Endothelial cell of umbilical vein (primary cell): ENCODE results near the gene ELAPOR2. TPM values are rescaled to one million over a fixed set of nuclear protein-coding genes. Genes with fewer than 3 reads are reported as not detected.

Source experiments
- BruUV-seq: library from RNA; stranded (reverse); fragments of 400-500 nt; replicated peaks from 2 replicates; lab custom pipeline; 2021; lab: Mats Ljungman, UMichigan
- CTCF ChIA-PET: fragments of 300-600, 350-600 bp; sonication (Branson Sonifier 250); formaldehyde crosslinking; loops from one replicate; lab custom pipeline; 2021; ENCODE audit warnings: antibody characterized with exemption, inconsistent platforms; lab: Charles Lee
- POLR2A ChIA-PET: fragments of 300-600, 350-600 bp; sonication (Branson Sonifier 250); formaldehyde crosslinking; loops from one replicate; lab custom pipeline; 2021; ENCODE audit warnings: antibody characterized with exemption, inconsistent platforms; lab: Charles Lee
- DNase-seq: peaks from one replicate; pipeline ENCODE4 v3.0.0-alpha.2; 2011; ENCODE audit warnings: low read depth, low spot score
- FAIRE-seq: peaks from 2 replicates; lab custom pipeline; 2011; peaks lifted over from hg19 to GRCh38; lab: Jason Lieb, UNC
- H2AFZ ChIP-seq: 2 replicates; pipeline ENCODE4 v1.6.0; 2012; ENCODE audit warnings: low read depth, low read length, control low read depth, inconsistent platforms
- H3K27ac ChIP-seq: 2 replicates; pipeline ENCODE4 v1.5.1; 2011; ENCODE audit warnings: low read depth, mild to moderate bottlenecking, control low read depth, low read length, moderate library complexity; ENCODE audit not compliant: insufficient read depth
- H3K27me3 ChIP-seq, 2 experiments: 2 replicates each; pipeline versions ENCODE4 v1.6.0 to v1.6.1; 2011; ENCODE audit warnings: low read length in 2 of 2, mixed read lengths in 1 of 2; ENCODE audit not compliant: control insufficient read depth in 2 of 2, insufficient read depth in 2 of 2
- H3K36me3 ChIP-seq, 2 experiments: 2 replicates in 1 of 2; 3 replicates in 1 of 2; pipeline ENCODE4 v1.5.1; 2011; ENCODE audit warnings: low read length in 2 of 2, mild to moderate bottlenecking in 1 of 2, moderate library complexity in 1 of 2; ENCODE audit not compliant: control insufficient read depth in 2 of 2, insufficient read depth in 2 of 2; ENCODE audit errors: extremely low read depth in 1 of 2
- H3K4me1 ChIP-seq: 3 replicates; pipeline ENCODE4 v1.5.1; 2011; ENCODE audit warnings: mild to moderate bottlenecking, low read length; ENCODE audit not compliant: control insufficient read depth, insufficient read depth; ENCODE audit errors: extremely low read depth
- H3K4me2 ChIP-seq: 2 replicates; pipeline ENCODE4 v1.6.1; 2011; ENCODE audit warnings: low read length, control low read depth, mixed read lengths; ENCODE audit not compliant: insufficient read depth
- H3K4me3 ChIP-seq, 3 experiments: fragments of 200-600 bp in 1 of 3; sonication (generic), shearing (Covaris generic) in 1 of 3; replicated peaks in 1 of 3; 2 replicates each; pipeline ENCODE4 v1.5.1; 2011 to 2016; ENCODE audit warnings: control low read depth in 3 of 3, low read length in 3 of 3, mild to moderate bottlenecking in 2 of 3, inconsistent platforms in 1 of 3, low read depth in 1 of 3, moderate library complexity in 1 of 3; ENCODE audit not compliant: insufficient read depth in 1 of 3
- H3K79me2 ChIP-seq: 2 replicates; pipeline ENCODE4 v1.6.0; 2012; ENCODE audit warnings: low read length, inconsistent platforms; ENCODE audit not compliant: control insufficient read depth, insufficient read depth
- H3K9ac ChIP-seq: replicated peaks from 2 replicates; pipeline ENCODE3; 2011; ENCODE audit warnings: low read length, control low read depth; ENCODE audit not compliant: insufficient read depth; ENCODE audit errors: extremely low read depth
- H3K9me1 ChIP-seq: replicated peaks from 3 replicates; pipeline ENCODE4 v1.6.0; 2011; ENCODE audit warnings: mild to moderate bottlenecking, low read length; ENCODE audit not compliant: control insufficient read depth, insufficient read depth; ENCODE audit errors: extremely low read depth
- H3K9me3 ChIP-seq: replicated peaks from 2 replicates; pipeline ENCODE4 v1.5.1; 2012; ENCODE audit warnings: low read length, inconsistent platforms; ENCODE audit not compliant: control insufficient read depth, insufficient read depth
- H4K20me1 ChIP-seq: replicated peaks from 2 replicates; pipeline ENCODE3; 2011; ENCODE audit warnings: mild to moderate bottlenecking, low read length; ENCODE audit not compliant: control insufficient read depth, insufficient read depth; ENCODE audit errors: extremely low read depth
- CTCF ChIP-seq, 2 donors: IDR thresholded peaks; 1 replicate in 1 of 2; 2 replicates in 1 of 2; pipeline ENCODE4 v1.5.1; 2011; ENCODE audit warnings: low read length in 2 of 2, mild to moderate bottlenecking in 2 of 2, moderate library complexity in 2 of 2, control low read depth in 1 of 2, inconsistent platforms in 1 of 2, low read depth in 1 of 2; ENCODE audit not compliant: insufficient read depth in 1 of 2; ENCODE audit errors: extremely low read depth in 1 of 2
- EZH2 ChIP-seq: IDR thresholded peaks from 2 replicates; pipeline ENCODE4 v1.6.1; 2012; ENCODE audit warnings: borderline replicate concordance, low read depth, mild to moderate bottlenecking, moderate library complexity, low read length, inconsistent platforms; ENCODE audit not compliant: severe bottlenecking
- GATA2 ChIP-seq: IDR thresholded peaks from 2 replicates; pipeline ENCODE4 v1.7.0; 2011; ENCODE audit warnings: low read depth, mild to moderate bottlenecking, moderate library complexity, mixed read lengths, low read length; ENCODE audit not compliant: insufficient read length, insufficient read depth
- JUN ChIP-seq: IDR thresholded peaks from 2 replicates; pipeline ENCODE4 v1.6.1; 2011; ENCODE audit warnings: borderline replicate concordance, low read depth; ENCODE audit not compliant: insufficient read length, insufficient read depth
- MYC ChIP-seq: IDR thresholded peaks from one replicate; pipeline ENCODE4 v1.6.1; 2011; ENCODE audit warnings: mild to moderate bottlenecking, low read depth, low read length
- POLR2AphosphoS5 ChIP-seq: IDR thresholded peaks from 2 replicates; pipeline ENCODE4 v1.6.1; 2012; ENCODE audit warnings: low read depth, mild to moderate bottlenecking, control low read depth, low read length, moderate library complexity; ENCODE audit not compliant: insufficient read depth
- dilution Hi-C: fragments of 300-500 bp; cut with MboI; formaldehyde crosslinking; loops from one replicate; pipeline ENCODE4 v1.15.0; 2019; ENCODE audit warnings: low sequenced_read_pairs; ENCODE audit not compliant: extremely low pct_ligation_motif_present
- intact Hi-C: fragments of 100-400 bp; cut with micrococcal nuclease; formaldehyde crosslinking; loops from one replicate; pipeline ENCODE4 v1.10.0; 2022
- polyA plus RNA-seq, 4 experiments: library from polyadenylated mRNA; depleted of rRNA in 3 of 4; stranded (reverse) in 3 of 4; unstranded in 1 of 4; fragments of >200 nt; gene quantifications; 2 replicates each; pipeline versions ENCODE4 v1.2.1 to v1.2.3, GENCODE V29; 2011 to 2012; ENCODE audit warnings: missing spikeins in 1 of 4
- total RNA-seq: library from RNA; stranded (reverse); gene quantifications from 2 replicates; pipeline ENCODE4 v1.2.3, GENCODE V29; 2021

The ELAPOR2 gene
- total and polyA plus RNA-seq, 2 donors (not counting 3 experiments of a cell fraction or from before 2014, with no cell fraction given), result 38.2 to 63.5 TPM

GRCh38 chr7:87075671-87076404, 16.4 kb upstream of the ELAPOR2 start:
- no peaks in the 10 kb centered on the region for H3K4me1 ChIP-seq
- H3K9ac ChIP-seq, result no peak overlapping the region
- no peak overlapping the region for H2AFZ ChIP-seq
- intact Hi-C loops (no loop called here), dilution Hi-C loops (no loop called here)
- TF ChIP-seq GATA2 (no peak), POLR2AphosphoS5 (no peak), JUN (no peak), MYC (no peak), EZH2 (no peak), CTCF (IDR thresholded peaks at IDR 0.05; ENCODE audit: extremely low read depth in 1 of 2, insufficient read depth in 1 of 2, low read depth in 1 of 2, low read length in 2 of 2) (no peak)
- ChIA-PET CTCF (no interaction called here), POLR2A (no interaction called here)
- no peak overlapping the region for H3K4me3 ChIP-seq
- BruUV-seq, result no TSS peak
- H3K9me1 ChIP-seq, result no peaks in the 10 kb centered on the region
- no peaks in the 10 kb centered on the region for H3K79me2 ChIP-seq
- no peaks in the 10 kb centered on the region for H3K9me3 ChIP-seq
- H3K4me2 ChIP-seq, result no peak overlapping the region
- no peak overlapping the region for H3K27ac ChIP-seq
- H3K27me3 ChIP-seq, result peaks cover 0 to 6% of the 10 kb centered on the region in 2 experiments
- no peak for DNase-seq
- no peaks in the 10 kb centered on the region for H3K36me3 ChIP-seq
- H4K20me1 ChIP-seq, result no peaks in the 10 kb centered on the region
- no peak for FAIRE-seq
